Fibroblast of gingiva (primary cell): ENCODE measurements around the gene TMEM63A.
"Not testable (repeated sequence)": the region's sequence is repeated elsewhere in the genome, so short reads cannot be mapped to it uniquely, and the experiment has no call there.

Experiments used
- DNase-seq: peaks from one replicate; pipeline ENCODE4 v3.0.0-alpha.2; 2011; ENCODE audit warnings: low read depth

Gene TMEM63A

DNA sequence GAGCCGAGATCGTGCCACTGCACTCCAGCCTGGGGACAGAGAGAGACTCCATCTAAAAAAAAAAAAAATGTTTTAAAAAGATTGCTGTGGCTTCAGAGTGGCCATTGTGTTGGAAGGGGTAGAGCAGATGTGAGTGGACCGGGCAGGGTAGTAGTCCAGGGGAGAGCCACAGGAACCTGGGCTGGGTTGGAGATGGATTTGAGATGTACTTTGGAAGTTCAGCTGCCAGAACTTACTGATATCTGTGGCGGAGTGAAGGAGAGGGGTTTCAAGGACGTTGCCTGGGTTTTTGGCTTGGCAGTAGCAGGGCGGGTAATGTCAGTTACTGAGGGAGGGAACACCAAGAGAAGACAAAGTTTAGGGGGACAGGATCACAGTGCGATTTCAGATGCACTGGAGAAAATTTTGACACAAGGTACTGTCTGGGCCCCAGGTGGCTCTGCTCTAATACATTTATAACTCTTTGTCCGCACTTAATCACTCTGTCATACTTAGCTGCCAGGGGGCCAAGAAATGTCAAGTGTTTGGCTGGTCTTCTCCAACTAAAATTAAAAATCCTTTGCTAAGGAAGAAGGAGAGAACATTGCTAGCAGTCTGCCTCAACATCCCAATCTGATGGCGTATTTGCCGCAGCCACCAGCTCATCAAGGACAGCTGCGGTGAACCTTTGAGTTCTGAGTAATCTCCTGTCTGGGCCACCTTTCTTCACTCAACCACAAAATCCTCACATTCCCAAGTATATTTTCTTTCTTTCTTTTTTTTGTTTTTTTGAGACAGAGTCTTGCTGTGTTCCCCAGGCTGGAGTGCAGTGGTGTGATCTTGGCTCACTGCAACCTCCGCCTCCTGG lies 62.6 kb downstream of the TMEM63A start:
- no peak for DNase-seq

GRCh38 chr1:225818229-225818628 lies 64.0 kb downstream of the TMEM63A start:
- no peak for DNase-seq

- peak; percentile 97 for DNase-seq
Measured at GRCh38 chr1:225817611-225818061, 64.5 kb downstream of the TMEM63A start.

- peak; percentile 36 for DNase-seq
Measured at GRCh38 chr1:225816643-225817538, 65.3 kb downstream of the TMEM63A start.

GRCh38 chr1:225815526-225816178 lies 66.5 kb downstream of the TMEM63A start:
- no peak for DNase-seq

- not testable (repeated sequence) for DNase-seq
Measured at GRCh38 chr1:225815090-225815489, 67.1 kb downstream of the TMEM63A start.

- DNase-seq: no peak
Measured at GRCh38 chr1:225814381-225814780, 67.8 kb downstream of the TMEM63A start.

GRCh38 chr1:225813214-225813964 lies 68.8 kb downstream of the TMEM63A start:
- DNase-seq: peak; percentile 86

- no peak for DNase-seq
Measured at GRCh38 chr1:225812488-225813213, 69.5 kb downstream of the TMEM63A start.

DNA sequence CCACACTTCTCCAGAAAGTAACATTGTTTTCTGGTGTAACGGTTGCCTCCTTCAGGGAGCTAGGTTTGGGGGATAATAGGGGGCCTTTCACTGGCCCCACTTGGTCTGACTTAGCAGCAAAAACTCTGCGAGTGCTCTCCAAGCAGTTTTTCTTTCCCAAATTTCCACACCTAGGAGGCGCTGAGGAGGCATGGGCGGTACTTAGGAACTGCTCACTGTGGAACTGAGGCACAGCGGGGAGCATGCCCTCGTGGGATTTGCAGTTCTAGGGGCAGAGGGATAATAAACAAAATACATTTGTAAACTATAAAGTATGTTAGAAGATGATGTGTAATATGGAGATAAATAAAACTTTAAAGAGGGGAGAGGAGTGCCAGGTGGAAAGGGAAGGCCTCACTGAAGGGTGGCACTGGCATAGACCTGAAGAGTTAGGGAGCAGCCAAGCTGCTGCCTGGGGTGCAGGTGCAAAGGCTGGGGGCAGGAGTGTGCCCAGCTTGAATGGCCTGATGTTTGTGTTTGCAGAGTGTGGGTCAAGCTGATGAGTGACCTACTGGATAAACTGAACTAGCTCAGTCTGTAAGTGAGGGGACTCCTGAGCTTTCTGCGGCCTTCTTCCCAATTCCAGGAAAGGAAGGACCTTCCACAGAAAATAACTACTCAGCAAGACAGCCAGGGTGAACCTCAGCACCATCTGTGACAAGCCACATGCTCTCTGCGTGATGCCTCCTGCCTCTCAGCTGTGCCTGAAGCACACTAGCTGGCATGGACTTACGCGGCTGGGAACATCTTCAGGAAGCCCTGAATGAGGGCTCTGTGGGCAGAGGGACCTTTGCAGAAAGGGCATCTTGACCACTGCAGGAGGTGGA lies 70.3 kb downstream of the TMEM63A start:
- DNase-seq: peak; percentile 32

GRCh38 chr1:225810579-225811538 lies 71.3 kb downstream of the TMEM63A start:
- not testable (repeated sequence) for DNase-seq

DNA sequence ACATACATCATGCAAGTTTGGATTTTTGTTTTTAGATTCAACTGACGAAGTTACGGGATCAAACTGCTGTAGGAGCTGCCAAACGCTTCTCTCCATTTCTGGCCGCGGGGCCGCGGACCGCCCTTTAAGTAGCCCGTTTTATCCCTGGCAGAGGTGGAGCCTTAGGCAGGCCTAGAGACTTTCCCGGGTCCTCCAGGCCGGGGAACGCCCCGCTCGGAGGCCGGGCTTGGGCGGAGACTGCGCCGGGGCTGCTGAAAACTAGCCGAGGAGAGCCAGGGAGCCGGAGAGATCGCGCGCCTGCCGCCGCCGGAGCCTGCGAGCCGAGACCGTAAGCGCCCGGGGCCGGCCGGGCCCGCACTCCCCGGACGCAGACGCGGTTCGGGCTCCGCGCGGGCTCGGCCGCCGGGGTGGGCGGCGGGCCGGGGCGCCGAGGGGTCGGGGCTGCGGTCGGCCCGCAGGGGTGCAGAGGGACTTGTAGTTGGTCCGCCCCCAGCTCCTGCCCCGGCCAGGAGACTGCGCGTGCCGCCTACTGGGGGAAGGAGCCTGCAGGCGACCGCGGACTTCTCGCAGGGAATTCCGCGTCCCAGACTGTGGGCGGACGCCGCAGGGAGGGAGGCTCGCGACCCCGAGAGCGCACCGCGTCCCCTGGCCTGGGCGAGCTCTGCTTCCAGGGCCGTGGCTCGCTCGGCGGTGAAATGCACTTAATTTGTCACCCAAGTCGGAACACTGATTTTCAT lies 72.2 kb downstream of the TMEM63A start, which contains the start of gene EPHX1:
Gene EPHX1 (plus strand): TSS at position 283 of the 737 bp plus-strand sequence. CDS start 18,606 bp downstream, outside the sequence.
- peak; percentile 86 for DNase-seq

GRCh38 chr1:225808136-225808535 lies 74.0 kb downstream of the TMEM63A start:
- no peak for DNase-seq

GRCh38 chr1:225806736-225807135 lies 75.4 kb downstream of the TMEM63A start:
- DNase-seq: not testable (repeated sequence)

- DNase-seq: no peak
Measured at GRCh38 chr1:225806249-225806648, 75.9 kb downstream of the TMEM63A start.

DNA sequence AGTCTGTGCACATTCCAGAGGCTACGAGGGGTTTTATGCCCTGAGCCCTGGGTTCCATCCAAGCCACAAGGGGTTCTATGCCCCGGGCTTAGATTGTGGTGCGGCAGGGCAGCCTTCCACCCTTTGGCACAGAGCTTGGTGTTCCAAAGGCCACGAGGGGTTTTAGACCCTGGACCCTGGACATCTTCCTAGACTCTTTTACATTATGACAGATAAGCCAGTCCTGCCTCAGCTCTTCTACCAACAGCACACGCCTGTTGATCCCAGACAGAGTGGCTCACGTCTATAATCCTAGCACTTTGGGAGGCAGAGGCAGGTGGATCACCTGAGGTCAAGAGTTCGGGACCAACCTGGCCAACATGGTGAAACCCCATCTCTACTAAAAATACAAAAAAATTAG lies 81.0 kb downstream of the TMEM63A start:
- not testable (repeated sequence) for DNase-seq

DNA sequence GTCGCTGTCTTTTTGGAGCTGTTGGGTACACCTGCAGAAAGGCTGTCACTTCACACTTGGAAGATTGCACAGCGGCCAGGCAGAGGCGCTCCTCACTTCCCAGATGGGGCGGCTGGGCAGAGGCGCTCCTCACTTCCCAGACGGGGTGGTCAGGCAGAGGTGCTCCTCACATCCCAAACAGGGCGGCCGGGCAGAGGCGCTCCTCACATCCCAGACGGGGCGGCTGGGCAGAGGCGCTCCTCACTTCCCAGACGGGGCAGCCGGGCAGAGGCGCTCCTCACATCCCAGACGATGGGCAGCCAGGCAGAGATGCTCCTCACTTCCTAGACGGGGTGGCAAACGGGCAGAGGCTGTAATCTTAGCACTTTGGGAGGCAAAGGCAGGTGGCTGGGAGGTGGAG lies 86.1 kb downstream of the TMEM63A start:
- DNase-seq: not testable (repeated sequence)
